HG03095 (cell line): Measurements from ENCODE around the gene FANCC.

Source experiments
- ATAC-seq: cut with Tn5 transposase; IDR thresholded peaks from one replicate; pipeline ENCODE4 v1.9.1; 2021; ENCODE audit warnings: moderate library complexity; ENCODE audit not compliant: unreplicated experiment

FANCC gene

GRCh38 chr9:95090023-95090791 lies 227.3 kb downstream of the FANCC start:
- ATAC-seq = no peak

DNA sequence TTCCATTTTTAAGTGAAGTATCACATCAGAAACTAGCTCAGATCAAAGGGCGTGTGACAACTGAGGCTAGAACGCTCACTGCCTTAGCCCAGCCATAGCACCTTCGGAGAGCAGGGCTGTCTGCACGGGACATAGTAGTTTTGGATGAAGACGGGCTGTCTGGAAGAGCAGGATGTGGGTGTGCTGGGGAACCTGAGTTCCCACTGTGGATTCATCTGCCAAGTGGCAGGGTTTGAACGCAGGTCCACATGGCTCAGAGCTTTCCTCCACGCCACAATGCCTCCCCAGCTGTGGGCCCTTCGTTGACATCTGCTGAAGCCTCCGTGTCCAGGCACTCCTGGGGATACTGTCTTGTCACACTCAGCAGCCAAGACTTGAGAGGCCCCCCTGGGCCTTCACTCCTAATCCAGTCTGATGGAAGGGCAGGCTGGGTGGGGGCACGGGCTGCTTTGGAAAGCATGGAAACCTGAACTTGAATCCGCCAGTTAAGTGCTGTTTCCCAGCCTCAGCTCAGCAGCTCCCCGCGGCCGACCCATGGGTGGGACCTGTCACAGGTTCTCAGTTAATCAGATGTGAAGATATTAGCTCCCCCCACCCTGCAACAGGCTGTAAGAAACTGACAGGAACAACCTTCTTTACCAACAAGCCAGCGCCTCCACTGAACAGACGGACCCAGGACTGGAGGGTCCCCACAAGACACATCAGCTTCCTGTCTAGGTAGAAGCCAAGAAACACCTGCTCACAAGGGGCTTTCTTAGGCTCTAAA lies 228.1 kb downstream of the FANCC start:
- no peak for ATAC-seq

DNA sequence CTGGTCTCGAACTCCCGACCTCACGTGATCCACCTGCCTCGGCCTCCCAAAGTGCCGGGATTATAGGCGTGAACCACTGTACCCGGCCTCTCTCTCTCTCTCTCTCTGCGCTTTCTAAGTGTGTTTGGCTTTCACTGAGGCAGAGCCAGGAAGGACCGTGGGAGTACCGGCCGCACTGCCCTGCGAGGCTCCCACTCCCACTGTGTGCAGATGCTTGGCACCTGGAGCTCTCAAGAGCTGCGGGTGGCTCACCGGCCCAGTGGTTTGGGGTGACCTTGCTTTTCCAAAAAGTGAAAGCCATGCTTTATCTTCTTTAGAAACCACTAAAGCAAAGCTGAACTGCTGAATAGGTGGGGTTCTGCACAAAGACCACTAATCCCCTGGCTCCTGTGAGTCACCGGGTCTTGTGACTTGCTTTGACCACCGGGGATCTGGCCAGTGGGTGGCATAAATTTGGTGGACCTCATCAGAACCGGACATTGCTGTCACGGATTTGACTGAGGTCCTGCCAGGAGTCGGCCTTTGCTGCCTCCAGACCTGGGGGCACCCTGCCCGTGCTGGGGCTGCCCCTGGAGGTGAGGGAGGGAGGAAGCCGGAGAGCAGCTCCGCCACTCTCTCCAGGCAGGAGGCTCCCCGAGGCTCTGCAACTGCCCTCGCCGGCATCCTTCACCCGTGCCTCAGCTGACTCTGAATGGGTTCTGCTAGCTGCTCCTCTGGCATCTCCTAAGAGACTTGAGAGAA lies 228.9 kb downstream of the FANCC start:
- ATAC-seq = no peak

- ATAC-seq = no peak
Observed at GRCh38 chr9:95087659-95088242, 229.8 kb downstream of the FANCC start.

GRCh38 chr9:95086564-95086955 lies 230.9 kb downstream of the FANCC start:
- no peak for ATAC-seq

GRCh38 chr9:95085861-95086563 lies 231.5 kb downstream of the FANCC start:
- no peak for ATAC-seq

DNA sequence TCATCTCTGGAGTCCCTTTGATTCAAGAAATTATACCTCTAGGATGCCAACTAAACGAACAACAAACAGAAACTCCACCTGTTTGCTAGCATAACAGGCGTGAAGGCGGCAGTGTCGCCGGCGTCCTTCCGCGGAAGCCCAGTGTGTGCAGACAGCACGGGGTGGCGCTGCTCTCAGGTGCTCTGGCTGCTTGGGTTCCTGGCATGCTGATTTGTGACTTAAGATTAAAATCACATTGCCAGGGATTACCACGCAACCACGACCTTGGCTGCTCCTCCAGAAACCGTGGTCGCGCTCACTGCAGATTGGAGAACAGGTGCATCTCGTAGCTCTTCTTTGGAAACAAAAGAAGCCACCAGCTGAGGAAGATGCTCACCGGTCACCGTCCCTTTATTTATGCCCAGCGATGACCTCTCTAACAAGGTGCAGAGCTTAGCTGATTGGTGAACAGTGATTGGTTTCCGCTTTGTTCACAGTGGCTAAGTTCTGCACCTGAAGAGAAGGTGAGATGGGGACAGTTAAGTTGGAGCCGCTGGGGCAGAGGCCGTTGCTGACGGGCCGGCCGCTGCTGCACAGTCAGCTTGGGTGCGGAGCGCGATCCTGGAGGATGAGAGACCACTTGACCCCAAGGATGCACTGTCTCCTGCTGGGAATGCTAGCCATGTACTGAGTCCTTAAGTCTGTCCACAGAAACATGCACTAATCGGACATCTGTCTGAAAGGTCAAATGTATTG lies 232.3 kb downstream of the FANCC start:
- ATAC-seq = no peak

- ATAC-seq = no peak
Observed at GRCh38 chr9:95084254-95084934, 233.1 kb downstream of the FANCC start.

DNA sequence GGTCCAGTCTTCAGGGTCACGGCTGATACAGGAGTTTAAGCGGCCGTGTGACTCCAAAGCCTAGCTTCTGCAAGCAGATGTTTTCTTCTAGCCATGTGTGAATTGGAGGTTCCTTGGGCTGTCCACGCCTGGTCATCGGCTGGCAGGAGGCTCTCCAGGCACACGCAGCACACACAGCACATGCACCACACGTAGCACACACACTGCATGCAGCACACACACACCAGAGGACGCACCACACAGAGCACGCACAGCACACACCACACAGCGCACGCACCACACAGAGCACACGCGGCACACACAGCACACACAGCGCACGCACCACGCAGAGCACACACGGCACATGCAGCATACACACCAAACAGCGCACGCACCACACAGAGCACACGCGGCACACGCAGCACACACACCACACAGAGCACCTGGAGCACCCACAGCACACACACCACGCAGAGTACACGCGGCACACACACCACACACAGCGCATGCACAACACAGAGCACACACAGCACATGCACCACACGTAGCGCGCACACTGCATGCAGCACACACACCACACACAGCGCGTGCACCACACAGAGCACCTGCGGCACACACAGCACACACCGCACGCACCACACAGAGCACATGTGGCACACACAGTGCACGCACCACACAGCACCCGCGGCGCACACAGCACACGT lies 234.3 kb downstream of the FANCC start:
- ATAC-seq = no peak

GRCh38 chr9:95082401-95083084 lies 235.0 kb downstream of the FANCC start:
- no peak for ATAC-seq

DNA sequence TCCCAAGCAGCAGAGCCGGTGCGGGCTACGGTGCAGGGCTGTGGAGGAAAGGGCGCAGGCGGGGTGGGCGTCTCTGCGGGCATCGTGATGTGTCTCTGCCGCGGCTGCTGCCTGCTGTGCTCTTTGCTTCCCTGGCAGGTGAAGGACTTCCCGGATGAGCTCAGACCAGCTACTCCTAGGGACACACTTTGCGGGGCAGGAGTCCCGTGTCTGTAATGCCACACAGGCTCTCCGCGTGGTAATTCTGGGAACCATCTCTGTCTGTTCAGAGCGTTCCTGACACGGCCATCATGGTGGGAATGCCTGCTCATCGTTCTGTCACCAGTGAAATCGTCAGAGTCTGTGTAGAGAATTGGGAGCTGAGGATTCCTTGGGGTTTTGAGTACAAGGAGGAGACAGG lies 235.5 kb downstream of the FANCC start:
- ATAC-seq = no peak

DNA sequence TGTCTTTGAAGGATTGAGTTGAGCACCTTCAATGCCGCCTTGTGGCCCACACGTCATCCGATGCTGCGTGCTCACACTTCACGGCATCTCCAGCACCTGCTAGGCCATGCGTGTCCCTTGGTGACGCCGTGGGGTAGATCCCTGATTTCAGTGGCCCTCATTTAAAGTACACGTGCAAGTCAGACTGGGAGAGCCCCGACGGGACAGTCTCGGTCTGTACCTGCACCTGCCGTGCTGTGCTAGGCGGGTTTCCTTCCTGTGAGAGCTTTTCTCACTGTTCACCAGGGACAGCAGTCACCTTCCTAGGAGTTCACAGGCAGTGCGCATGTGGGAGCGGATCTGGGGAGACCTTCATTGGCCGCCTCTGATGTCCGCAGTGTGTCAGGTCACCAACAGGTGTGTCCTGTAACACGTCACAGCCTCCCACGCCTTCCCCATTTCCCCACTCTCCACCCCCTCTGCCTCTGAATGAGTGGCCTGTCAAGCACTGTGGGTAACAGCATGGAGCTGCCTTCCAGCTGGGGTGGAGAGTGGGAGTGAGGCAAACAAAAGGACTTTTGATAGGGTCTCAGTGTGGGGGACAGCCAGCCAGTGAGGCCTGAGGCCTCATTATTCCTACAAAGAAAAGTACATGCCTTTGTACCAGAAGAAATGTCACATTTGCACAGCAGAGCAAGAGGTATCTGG lies 236.4 kb downstream of the FANCC start:
- no peak for ATAC-seq

DNA sequence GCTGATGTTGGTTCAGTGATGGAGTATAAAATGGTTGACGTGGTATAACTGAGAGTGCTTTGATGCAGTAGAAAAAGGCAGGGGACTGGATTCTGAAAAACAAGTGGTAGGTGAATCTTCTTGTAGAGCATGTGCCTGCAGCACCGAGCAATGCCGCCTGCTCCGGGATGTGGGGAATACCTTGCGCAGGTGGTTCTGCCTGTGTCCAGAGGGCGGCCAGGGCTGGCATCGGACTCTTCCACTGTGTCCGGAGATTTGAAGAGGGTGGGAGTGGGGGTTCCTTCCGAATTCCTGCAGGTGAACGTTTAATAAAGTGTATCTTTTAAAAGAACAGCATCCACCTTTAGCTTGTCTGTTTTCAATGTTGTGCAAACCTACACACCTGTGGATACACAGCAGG lies 238.0 kb downstream of the FANCC start:
- no peak for ATAC-seq

DNA sequence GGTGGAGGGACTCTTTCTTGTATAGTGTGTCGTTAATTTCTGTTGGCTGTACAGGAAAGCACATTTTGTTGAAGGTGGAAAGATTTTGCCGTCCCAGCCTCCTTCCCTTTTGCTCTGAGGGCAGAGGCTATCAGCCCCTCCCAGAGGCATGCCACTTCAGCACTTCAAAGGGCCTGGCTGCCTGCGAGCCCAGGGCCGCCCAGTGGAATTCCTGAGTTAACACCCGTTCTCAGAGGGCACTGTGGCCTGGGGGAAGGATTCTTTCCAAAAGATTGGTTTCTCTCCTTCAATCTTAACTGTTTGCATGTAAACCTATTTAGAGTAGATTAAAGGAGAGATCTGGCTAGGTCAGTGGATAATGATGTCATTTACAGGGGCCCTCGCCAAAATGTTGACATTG lies 238.6 kb downstream of the FANCC start:
- no peak for ATAC-seq

DNA sequence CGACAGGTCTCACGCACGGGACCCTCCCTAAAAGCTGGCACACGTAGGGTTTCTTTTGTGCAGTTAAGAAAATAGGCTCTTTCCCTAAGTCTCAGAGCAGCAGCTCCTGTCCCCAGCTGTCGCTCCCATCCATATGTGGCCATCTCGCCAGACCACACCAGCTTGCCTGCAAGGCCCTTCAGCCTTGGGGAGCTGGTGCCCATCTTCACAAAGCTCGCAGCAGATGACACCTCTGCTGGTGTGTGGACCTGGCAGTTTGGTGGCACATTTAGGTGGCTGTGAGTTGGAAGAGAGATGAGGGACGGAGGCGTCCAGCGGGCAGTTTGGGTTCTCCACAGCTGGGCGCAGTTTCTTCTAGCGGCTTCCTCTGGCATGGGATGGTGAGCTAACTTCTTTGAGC lies 239.0 kb downstream of the FANCC start:
- no peak for ATAC-seq

GRCh38 chr9:95077766-95078370 lies 239.6 kb downstream of the FANCC start:
- ATAC-seq = no peak

GRCh38 chr9:95077053-95077765 lies 240.3 kb downstream of the FANCC start:
- ATAC-seq = no peak
